Neural crest cell (in vitro differentiated cells): ENCODE data around the gene CFAP100. TPM values are rescaled to one million over a fixed set of nuclear protein-coding genes. Genes with fewer than 3 reads are reported as not detected.
A peak's percentile ranks its signal among the peaks of the same experiment; 100 is the strongest.

ENCODE experiments used
- DNase-seq: peaks from one replicate; pipeline ENCODE4 v3.0.0; 2021; ENCODE audit warnings: low read depth, mixed read lengths, low spot score
- H3K27ac Mint-ChIP-seq: one replicate; pipeline ENCODE4 v1.8.0; 2021; ENCODE audit warnings: mild to moderate bottlenecking, mixed read lengths; ENCODE audit not compliant: unreplicated experiment
- H3K27me3 Mint-ChIP-seq: 2 replicates; pipeline ENCODE4 v1.8.0; 2021; ENCODE audit warnings: low read depth, mild to moderate bottlenecking, mixed read lengths
- H3K36me3 Mint-ChIP-seq: 2 replicates; pipeline ENCODE4 v1.8.0; 2021; ENCODE audit warnings: low read depth, mild to moderate bottlenecking, mixed read lengths
- H3K4me1 Mint-ChIP-seq: 2 replicates; pipeline ENCODE4 v1.8.0; 2021; ENCODE audit warnings: mixed read lengths
- H3K4me3 Mint-ChIP-seq: one replicate; pipeline ENCODE4 v1.8.0; 2021; ENCODE audit warnings: mild to moderate bottlenecking, mixed read lengths
- H3K9me3 Mint-ChIP-seq: 2 replicates; pipeline ENCODE4 v1.8.0; 2021; ENCODE audit warnings: mixed read lengths
- total RNA-seq: library from RNA; stranded (reverse); gene quantifications from 2 replicates; pipeline ENCODE4 v1.2.1, GENCODE V29; 2021
- TF ChIP-seq, protein P1 (sequence below): fragments of 200-600 bp; sonication (generic); conservative IDR thresholded peaks from 2 replicates; pipeline ENCODE4 v1.5.0; 2021; ENCODE audit warnings: antibody characterized with exemption, mild to moderate bottlenecking

CFAP100 gene
- total RNA-seq, 1 donor from 2014 or later = 1.7 TPM

- Mint-ChIP-seq H3K9me3 (no peaks in the 10 kb centered on the region), H3K4me1 (peaks cover 5% of the 10 kb centered on the region), H3K27me3 (no peaks in the 10 kb centered on the region), H3K27ac (no peak overlapping the region), H3K4me3 (no peak overlapping the region), H3K36me3 (no peaks in the 10 kb centered on the region)
- DNase-seq = no peak
- TF ChIP-seq, protein P1, sequence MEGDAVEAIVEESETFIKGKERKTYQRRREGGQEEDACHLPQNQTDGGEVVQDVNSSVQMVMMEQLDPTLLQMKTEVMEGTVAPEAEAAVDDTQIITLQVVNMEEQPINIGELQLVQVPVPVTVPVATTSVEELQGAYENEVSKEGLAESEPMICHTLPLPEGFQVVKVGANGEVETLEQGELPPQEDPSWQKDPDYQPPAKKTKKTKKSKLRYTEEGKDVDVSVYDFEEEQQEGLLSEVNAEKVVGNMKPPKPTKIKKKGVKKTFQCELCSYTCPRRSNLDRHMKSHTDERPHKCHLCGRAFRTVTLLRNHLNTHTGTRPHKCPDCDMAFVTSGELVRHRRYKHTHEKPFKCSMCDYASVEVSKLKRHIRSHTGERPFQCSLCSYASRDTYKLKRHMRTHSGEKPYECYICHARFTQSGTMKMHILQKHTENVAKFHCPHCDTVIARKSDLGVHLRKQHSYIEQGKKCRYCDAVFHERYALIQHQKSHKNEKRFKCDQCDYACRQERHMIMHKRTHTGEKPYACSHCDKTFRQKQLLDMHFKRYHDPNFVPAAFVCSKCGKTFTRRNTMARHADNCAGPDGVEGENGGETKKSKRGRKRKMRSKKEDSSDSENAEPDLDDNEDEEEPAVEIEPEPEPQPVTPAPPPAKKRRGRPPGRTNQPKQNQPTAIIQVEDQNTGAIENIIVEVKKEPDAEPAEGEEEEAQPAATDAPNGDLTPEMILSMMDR = no peak
These were observed 45.4 kb downstream of the CFAP100 start for GRCh38 chr3:126439968-126440708.

DNA sequence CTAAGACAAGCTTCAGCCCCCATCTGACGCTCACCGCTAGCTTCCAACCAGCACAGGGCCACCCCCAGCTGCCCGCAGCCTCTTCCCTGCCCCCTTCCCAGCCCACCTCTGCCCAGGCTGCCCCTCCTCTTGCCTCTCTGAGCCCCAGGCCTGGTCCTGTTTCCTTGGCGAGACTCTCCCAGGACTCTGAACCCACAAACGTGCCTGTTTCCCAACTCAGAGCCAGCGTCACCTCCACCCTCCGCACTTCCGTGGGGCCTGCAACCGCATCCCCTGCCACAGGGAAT, 45.9 kb downstream of the CFAP100 start:
- Mint-ChIP-seq H3K36me3 (no peaks in the 10 kb centered on the region), H3K27ac (no peak overlapping the region), H3K9me3 (no peaks in the 10 kb centered on the region)

GRCh38 chr3:126441256-126441880, 46.7 kb downstream of the CFAP100 start:
- no peaks in the 10 kb centered on the region for H3K36me3 Mint-ChIP-seq
- TF ChIP-seq, protein P1 = no peak

More for the DNA sequence above, 45.9 kb downstream of the CFAP100 start:
- no peak for DNase-seq
- no peak overlapping the region for H3K4me3 Mint-ChIP-seq
- TF ChIP-seq, protein P1 = no peak
- H3K27me3 Mint-ChIP-seq = no peaks in the 10 kb centered on the region
- H3K4me1 Mint-ChIP-seq = peaks cover 5% of the 10 kb centered on the region

DNA sequence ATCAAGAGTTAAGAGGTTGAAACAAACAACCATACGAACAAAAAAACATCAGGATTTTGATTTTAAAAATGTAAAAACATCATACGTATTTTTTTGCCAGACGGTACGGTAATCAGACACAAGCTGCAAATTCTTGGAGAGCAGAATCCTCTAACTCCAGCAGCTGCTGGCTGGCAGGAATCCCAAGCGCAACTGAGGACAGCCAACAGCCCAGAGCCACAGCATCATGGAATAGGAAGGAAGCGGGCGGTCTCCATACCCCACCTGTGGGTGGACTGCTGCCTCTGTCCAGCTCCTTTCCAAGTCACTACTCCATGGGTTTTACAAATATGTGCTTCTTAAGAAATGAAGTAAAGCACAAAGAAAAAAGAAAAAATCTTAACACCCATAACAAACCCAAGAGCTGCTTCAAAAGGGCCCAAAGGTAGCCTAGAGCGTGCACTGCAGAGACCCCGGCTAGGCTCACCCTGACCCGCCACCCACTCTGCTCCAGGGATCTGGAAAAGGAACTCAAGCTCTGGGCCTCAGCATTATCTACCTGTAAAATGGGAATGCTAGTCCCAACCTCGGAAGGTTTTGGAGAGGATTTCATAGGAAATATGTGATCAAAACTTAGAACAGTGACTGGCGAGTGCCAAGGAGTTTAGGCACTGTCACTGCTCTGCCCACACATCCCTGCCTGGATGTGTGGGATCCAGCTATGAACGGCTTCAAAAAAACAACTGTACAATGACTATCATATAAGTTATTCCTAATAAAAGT, 47.6 kb downstream of the CFAP100 start:
- TF ChIP-seq, protein P1 = no peak
- H3K36me3 Mint-ChIP-seq = no peaks in the 10 kb centered on the region
- no peak overlapping the region for H3K27ac Mint-ChIP-seq
- H3K9me3 Mint-ChIP-seq = no peaks in the 10 kb centered on the region
- H3K4me1 Mint-ChIP-seq = peaks cover 5% of the 10 kb centered on the region
- no peak for DNase-seq
- H3K27me3 Mint-ChIP-seq = no peaks in the 10 kb centered on the region
- no peak overlapping the region for H3K4me3 Mint-ChIP-seq

More at GRCh38 chr3:126441256-126441880, 46.7 kb downstream of the CFAP100 start:
- peaks cover 5% of the 10 kb centered on the region for H3K4me1 Mint-ChIP-seq
- H3K4me3 Mint-ChIP-seq = no peak overlapping the region
- no peaks in the 10 kb centered on the region for H3K27me3 Mint-ChIP-seq
- DNase-seq = no peak
- no peaks in the 10 kb centered on the region for H3K9me3 Mint-ChIP-seq
- no peak overlapping the region for H3K27ac Mint-ChIP-seq

DNA sequence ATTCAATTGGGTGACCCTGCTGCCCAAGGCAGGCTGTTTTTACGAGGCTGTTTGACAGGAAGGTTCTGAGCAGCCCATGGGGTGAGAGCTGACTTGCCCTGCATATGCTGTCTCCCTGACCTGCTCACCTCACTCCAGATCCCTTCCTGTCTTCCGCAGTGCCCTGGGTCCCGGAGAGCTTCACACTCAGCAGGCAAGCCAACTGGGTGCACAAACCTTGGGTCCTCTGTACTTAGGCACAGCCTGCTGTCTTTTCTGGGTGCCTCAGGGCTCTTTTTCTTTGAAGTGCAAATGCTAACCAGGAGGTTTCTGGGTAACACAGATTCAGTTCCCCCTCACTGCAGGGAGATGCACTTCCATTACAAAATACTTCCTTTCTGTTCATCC, 48.1 kb downstream of the CFAP100 start:
- peaks cover 5% of the 10 kb centered on the region for H3K4me1 Mint-ChIP-seq
- no peaks in the 10 kb centered on the region for H3K27me3 Mint-ChIP-seq
- H3K27ac Mint-ChIP-seq = peak overlapping the region; percentile 50
- no peak overlapping the region for H3K4me3 Mint-ChIP-seq
- TF ChIP-seq, protein P1 = no peak
- DNase-seq = no peak
- no peaks in the 10 kb centered on the region for H3K36me3 Mint-ChIP-seq
- no peaks in the 10 kb centered on the region for H3K9me3 Mint-ChIP-seq
